GM19023 (cell line): ENCODE data around the gene KCNK3.
A peak's percentile ranks its signal among the peaks of the same experiment; 100 is the strongest.
"Not testable (repeated sequence)": the region's sequence is repeated elsewhere in the genome, so short reads cannot be mapped to it uniquely, and the experiment has no call there.

Source experiments
- ATAC-seq: cut with Tn5 transposase; IDR thresholded peaks from one replicate; pipeline ENCODE4 v1.9.1; 2021; ENCODE audit warnings: mild to moderate bottlenecking, moderate library complexity; ENCODE audit not compliant: unreplicated experiment

Gene KCNK3

DNA sequence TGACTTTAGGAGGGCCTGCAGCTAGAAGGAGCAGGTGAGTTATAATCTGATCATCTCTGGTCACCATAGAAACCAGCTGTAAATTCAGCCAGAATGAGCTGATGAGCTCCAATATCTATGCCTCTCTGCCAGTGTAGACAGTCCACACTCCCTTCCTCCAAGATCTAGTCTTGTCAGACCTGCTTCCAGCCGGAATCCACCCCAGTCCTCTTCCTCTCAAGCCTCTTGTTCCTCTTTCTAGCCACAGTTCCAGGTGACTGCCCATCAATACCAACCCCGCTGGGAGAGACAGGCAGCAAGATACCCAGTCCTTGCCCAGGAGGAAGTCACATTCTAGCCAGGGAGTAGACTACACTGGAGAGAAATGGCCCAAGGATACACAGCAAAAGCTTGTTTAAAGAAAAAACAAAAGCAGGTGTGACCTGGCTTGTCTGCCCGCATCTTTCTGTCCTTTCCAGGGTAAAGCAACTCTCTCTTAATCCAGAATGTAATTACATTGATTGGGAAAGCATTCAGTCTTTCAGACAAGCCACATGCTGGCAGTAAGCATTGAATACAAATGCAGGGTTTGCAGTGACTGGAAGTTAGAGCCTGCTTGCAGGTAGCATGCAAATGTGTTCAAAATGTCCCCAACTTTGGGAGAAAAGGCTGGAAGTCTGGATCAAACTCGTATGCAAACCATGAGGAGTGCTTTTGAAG is 62.6 kb downstream of the KCNK3 start:
- no peak for ATAC-seq

DNA sequence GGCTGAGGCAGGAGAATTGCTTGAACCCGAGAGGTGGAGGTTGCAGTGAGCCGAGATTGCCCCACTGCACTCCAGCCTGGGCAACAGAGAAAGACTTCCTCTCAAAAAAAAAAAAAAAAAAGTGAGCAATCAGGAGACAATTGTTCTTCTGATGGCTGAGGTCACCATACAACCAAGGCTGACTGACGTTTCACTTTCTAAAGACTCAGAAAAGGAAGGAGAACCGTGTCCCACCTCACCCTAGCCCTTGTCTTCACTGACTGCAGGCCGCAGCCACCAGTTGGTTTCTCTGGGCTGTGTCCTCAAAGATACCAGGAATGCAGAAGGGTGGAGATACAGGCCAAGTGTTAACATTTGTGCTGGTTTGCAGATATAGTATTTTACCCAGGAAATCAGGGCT is 63.8 kb downstream of the KCNK3 start:
- ATAC-seq: no peak

DNA sequence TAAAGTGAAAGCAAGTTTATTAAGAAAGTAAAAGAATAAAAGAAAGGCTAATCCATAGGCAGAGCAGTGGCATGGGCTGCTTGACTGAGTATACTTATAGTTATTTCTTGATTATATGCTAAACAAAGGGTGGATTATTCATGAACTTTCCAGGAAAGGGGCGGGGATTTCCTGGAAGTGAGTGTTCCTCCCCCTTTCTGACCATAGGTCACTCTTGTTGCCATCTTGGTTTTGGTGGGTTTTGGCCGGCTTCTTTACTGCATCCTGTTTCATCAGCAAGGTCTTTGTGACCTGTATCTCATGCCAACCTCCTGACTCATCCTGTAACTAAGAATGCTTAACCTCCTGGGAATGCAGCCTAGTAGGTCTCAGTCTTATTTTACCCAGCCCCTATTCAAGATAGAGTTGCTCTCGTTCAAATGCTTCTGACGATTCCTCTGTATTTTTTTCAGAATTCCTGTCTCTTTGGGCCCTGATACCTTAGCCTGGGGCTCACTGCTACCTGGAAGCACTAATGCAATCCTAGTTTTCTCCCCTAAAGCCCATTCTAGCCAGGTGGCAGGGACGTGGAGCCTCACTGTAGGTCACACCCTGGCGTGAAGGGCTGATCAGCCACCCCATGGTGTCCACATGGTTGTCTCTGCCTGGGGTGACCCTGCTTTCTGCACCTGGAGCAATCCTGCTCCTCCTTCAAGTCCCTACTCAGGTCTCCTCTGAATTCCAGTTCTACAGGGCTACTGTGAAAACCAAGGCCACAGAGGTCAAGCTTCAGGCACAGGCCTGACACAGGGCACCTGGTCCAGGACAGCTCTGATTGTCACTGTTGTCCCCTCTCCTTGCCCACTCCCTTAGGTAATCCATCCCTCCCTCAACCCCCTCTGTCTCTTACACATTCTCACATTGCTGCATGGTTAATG is 65.6 kb downstream of the KCNK3 start:
- ATAC-seq: no peak

DNA sequence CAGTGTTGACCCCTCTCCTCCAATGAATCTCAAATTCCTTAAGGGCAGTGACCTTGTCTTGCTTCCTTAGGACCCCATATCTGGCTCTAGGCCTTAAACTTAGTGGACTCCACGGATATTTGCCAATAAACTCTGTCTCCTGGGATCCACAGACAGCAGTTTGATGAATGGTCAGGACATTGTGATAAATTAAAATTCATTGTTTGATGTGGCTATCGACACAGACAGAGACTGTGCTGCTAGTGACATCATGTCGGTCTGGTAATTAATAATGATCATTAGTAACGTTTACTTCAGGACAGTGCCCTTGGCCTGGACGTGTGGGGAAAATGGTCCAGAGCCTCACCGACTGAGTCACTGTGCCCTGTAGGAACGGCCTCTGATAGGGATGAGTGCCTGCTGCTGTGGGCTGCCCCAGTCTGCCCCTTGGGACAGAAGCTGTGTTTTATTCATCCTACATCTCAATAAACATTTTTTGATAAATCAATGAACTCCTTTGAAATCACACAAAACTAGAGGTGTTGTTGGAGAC is 66.3 kb downstream of the KCNK3 start:
- no peak for ATAC-seq

DNA sequence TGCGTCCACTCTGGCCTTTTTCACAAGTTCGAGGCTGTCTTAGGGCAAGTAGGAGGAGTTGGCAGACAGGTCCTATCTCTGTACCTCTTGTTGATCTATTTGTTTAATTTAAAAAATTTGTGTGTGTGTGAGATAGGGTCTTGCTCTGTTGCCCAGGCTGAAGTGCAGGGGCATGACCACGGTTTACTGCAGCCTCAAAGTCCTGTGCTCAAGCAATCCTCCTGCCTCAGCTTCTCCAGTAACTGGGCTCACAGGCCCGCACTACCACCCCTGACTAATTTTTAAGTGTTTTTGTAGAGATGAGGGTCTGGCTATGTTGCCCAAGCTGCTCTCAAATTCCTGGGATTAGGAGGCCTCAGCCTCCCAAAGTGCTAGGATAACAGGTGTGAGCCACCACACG is 67.3 kb downstream of the KCNK3 start:
- ATAC-seq: no peak

DNA sequence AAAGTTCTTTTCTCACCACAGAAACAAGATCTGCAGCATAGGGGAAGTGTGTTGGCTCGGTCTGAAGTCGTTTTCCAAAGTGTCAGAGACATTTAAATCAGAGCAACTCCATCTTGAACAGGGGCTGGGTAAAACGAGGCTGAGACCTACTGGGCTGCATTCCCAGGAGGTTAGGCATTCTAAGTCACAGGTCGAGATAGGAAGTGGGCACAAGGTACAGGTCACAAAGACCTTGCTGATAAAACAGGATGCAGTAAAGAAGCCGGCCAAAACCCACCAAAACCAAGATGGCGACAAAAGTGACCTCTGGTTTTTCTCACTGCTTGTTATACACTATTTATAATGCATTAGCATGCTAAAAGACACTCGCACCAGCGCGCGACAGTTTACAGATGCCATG is 68.5 kb downstream of the KCNK3 start:
- ATAC-seq: not testable (repeated sequence)

DNA sequence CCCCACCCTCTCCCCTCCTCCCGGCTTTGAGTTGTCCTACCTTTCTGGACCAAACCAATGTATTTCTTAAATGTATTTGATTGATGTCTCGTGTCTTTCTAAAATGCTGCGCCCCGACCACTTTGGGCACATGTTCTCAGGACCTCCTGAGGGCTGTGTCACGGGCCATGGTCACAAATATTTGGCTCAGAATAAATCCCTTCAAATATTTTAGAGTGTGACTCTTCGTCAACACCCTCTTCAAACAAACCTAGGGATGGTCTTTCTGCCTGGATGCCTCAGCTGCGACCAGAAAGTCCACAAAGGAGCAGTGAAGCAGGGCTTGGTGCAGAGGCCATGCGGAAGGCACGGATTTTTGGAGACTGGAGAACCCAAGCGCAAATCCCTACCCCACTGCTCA is 70.5 kb downstream of the KCNK3 start:
- no peak for ATAC-seq

DNA sequence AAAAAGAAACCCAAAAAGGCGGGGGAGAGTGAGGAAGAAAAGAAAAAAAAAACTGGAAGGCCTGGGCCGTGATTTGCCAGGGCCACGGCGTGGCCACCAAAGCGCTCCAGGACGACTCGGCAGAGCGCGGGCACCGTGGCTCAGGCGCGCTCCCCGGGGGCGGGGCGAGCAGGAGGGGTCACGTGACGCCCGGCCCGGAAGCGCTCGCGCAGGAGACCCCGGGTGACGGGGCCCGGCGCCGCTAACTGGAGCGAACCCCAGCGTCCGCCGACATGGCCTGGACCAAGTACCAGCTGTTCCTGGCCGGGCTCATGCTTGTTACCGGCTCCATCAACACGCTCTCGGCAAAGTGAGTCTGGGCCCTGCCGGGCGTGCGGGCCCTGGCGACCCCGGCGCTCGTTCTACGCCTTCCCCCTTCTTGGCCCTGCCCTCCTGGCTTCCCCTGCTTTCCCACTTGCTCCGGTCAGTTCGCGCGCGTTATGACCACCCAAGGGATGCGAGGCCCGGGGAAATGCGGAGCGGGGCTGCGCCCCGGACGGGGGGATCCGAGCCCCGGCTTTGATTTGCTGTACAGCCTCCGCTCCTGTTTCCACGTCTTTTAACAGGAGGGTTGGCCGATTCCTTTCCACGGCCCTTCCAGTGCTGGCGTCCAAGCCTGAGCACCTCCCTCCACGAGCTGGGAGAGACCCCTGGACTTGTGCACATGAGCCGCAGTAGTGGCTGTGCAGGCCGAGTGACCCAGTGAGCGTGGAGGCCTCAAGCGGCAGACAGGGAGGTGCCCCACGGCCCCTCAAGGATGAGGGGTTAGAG is 71.8 kb downstream of the KCNK3 start, which contains the start of gene SLC35F6:
Gene SLC35F6 (plus strand): TSS at position 207 of the 810 bp plus-strand sequence. CDS start 66 bp downstream, at position 273.
- peak; percentile 83 for ATAC-seq

DNA sequence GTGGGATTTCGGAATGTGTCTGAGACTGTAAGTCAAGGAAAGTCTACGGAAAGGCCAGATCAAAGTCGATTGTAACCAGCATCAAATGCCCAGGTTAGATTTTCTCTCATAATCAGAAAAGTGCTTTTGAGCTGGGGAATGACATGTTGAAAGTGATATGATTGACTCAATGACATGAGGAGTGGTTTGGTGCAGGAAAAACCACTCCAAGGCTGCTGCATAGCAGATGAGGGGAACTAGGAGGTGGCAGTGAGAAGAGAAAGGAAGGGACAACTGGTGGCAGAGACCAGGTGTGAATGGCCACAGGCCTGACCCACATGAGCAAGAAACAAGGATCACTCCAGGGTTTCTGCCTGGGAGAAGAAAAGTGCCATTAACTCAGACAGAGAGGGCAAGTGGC is 72.4 kb downstream of the KCNK3 start:
- no peak for ATAC-seq

DNA sequence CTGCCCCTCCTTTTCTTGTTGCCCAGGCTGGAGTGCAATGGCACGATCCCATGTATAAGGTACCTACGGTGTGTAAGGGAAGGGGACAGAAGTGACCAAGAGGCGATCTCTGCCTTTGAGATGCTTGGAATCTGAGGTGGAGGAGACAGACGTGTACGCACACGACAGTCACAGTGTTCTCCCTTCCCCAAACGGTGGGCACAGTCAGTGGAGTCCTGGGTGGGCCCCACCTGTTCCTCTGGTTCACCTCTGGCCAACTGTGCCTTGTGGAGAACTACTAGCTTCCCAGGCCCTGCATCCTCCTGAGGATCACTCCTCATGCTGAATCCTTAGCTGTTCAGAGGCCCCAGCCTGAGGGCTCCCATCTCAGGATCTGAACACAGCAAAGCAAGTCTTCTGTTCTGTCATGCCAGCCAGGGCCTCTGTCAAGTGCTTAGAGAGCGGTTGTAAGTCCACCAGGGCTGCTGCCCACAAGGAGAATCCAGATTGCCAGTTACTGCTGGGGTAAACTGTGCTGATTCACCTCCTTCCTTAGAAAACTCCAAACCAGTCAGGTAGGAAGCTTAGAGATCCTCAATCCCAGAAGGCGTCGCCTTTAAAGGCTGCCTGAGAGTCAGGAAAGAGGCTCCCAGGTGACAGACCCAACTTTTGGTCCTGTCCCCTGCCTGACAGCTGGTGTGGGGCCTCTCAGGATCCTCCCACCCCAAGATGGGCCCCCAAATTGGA is 73.1 kb downstream of the KCNK3 start:
- no peak for ATAC-seq

DNA sequence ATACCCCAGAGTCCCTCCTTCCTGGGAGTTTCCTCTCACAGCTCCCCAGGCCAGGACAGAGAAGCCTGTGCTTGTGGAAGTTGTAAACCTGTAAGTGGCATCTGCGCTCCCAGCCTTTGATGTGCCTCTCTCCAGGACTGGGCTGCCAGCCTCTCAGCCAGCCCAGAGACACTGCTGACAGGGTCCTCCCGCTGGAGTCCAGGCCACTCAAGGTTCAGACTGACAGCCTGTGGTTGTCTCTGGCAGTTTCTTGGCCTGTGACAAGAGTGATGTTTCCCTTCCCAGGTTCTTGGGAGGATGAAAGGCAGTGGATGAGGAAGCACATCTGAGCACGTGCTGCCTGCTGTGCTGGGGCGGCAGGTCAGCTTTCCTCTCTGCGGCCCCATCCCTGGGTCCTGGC is 74.6 kb downstream of the KCNK3 start:
- no peak for ATAC-seq

DNA sequence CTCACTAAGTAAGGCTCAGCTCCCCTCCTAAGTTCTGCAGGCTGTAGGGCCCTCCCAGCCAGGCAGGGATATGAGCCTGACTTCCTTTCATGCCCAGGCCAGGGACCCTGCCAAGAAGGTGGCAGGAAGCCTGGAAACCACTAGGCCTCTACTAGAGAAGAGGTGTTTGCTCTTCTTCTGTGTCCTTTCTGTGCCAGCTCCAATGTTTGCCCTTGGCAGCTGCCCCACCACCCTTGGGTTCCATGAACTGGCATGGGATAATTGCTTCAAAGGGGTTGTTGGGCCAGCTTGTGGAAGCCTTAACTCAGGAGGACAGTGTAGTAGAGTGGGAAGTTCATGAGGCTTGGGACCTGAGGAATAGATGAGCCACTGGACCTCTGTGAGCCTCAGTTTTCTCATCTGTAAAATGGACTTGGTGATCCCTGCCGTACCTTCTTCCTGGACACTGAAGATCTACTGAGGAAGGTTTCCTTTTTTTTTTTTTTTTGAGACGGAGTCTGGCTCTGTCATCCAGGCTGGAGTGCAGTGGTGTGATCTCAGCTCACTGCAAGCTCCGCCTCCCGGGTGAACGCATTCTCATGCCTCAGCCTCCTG is 75.5 kb downstream of the KCNK3 start:
- ATAC-seq: no peak

DNA sequence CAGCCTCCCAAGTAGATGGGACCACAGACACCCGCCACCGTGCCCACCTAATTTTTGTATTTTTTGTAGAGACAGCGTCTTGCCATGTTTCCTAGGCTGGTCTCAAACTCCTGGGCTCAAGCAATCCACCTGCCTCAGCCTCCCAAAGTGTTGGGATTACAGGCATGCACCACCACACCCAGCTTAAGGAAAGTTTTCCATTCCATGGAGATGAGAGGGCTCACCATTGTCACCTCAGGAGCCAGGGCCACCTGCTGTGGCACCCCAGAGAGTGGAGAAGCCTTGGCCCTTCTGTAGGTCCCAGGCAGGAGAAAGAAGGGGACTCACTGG is 76.2 kb downstream of the KCNK3 start:
- ATAC-seq: no peak

DNA sequence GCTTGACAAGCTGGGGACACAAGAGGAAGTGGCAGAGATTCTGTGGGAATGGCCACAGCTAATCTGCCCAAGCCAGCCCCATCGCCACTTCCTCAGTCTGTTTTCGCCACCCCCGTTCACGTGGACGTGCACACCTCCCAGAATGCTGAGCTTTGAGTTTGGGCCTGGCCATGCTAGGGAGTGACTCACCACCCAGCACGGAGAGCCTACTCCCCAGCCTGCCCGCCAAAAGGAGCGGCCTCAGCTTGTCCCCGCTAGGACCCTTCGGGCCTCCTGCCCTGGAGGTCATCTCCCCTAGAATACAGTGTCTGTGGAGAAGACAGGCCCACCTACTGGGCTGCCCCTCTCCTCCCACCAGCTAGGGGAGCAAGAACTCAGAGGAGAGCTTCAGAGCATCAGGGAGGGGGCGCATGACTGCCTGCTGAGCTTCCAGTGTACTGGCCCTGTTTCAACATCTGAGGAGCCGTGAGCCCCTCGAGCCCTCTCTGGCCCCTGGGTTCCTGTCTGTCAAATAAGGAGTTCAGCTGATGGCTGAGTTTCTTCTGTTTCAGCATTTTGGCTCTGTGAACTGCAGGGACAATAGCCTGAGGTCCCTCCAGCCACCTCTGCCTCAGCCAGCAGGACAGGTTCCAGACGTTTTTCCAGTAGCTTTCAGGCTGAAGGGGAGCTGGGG is 76.7 kb downstream of the KCNK3 start:
- ATAC-seq: no peak

DNA sequence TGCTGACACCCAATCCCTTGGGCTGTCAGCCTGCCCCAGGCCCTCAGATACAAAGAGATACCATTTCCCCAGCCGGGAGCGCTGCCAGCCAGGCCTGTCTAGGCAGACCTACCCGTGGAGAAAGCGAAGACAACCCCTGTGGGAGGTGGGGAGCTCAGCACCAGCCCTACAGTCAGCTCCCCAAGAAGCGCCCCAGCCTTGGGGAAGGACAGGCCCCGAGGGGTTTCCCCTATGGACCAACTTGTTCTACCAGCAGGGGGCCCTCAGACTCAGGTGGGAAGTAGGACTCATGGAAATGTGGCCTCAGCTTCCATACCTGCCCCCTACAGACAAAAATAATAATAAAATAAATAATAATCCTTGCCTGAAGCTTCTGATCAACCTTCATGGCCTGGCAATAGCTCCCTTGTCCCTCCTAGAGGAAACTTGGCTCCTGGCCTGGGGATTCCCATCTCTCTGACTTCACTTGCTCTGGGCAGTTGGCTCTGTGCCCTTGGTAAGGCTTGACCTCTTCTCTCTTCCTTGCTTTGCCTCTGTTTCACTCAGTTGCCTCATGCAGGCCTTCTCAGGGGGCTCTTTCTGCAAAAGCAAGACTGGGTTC is 78.6 kb downstream of the KCNK3 start:
- no peak for ATAC-seq

DNA sequence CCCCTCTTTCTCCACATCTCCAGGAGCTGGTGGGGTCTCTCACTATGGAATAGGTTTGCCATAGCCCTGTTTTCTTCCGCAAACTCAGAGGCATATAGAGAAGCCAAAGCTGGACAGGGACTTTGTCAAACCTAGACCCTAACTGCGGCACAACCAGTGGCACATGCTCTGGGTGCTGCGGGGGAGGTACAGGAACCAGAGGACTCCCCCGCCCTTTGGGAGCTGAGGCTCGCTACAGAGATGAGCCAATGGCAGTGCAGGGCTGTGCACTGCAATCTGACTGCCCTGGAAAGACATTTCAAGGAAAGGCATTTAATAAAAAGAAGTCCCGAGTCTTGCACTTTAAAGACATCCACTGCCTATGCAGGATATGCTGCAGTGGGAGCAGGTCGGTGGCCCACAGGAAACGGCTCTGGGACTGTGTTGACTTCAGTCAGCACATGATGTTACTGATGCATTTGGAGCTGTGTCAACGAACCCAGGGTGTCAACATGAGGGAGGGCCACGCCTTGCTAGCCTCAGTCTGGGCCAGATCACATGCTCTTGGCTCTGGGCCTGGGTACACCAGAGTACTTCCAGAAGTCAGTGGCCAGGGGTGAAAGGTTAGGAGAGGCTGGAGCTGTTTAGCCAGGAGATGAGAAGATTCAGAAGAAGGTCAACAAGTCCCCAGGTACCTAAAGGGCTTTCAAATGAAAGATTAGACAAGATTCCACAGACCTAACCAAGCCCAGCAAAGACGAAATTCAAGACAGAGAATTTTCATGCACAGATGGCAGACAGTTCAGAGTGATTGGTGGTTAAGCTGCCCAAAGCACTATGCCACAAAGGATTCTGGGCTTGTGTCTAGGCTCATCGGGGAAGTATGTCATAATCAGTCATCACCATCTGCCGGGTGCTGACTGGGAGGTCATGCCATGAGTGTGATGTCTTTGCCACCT is 79.8 kb downstream of the KCNK3 start:
- ATAC-seq: no peak

DNA sequence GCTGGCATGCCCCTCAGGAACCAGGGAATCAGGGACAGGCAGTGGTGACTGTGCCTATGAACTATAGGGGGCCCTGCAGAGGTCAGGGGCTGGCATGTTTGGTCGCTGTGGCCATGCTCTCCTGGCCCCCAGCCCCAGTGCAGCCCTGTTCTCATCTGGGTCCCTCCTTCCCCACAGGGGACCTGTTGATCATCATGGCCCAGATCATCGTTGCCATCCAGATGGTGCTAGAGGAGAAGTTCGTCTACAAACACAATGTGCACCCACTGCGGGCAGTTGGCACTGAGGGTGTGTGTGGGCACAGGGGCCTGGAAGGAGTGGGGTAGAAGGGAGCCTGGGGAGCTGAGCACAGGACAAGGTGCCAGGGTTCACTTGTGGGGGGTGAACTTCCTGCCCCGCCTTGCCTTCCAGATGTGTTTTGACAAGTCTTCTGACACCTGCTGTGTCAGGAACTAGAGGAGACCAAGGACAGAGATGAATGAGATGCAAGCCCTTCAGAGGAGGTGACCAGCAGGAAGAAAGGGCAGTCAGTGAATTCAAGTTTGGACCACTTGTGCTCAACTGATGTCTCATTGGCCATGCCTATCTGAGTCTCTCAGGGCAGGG is 83.8 kb downstream of the KCNK3 start:
- ATAC-seq: no peak

DNA sequence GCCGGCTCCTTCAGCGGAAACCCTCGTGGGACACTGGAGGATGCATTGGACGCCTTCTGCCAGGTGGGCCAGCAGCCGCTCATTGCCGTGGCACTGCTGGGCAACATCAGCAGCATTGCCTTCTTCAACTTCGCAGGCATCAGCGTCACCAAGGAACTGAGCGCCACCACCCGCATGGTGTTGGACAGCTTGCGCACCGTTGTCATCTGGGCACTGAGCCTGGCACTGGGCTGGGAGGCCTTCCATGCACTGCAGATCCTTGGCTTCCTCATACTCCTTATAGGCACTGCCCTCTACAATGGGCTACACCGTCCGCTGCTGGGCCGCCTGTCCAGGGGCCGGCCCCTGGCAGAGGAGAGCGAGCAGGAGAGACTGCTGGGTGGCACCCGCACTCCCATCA is 85.6 kb downstream of the KCNK3 start:
- ATAC-seq: no peak
